Retinal pigment epithelial cell (primary cell): ENCODE data around the gene SUPT5H.

ENCODE experiments used
- DNase-seq: peaks from one replicate; pipeline ENCODE4 v3.0.0-alpha.2; 2010; ENCODE audit warnings: low read depth
- H3K4me3 ChIP-seq: 2 replicates; pipeline ENCODE4 v1.5.1; 2011; ENCODE audit warnings: mild to moderate bottlenecking, low read length, control low read depth, moderate library complexity
- TF ChIP-seq, protein P1 (sequence below): conservative IDR thresholded peaks from 2 replicates; pipeline ENCODE4 v1.5.1; 2011; ENCODE audit warnings: low read depth, low read length, control low read depth, inconsistent platforms

The SUPT5H gene

DNA sequence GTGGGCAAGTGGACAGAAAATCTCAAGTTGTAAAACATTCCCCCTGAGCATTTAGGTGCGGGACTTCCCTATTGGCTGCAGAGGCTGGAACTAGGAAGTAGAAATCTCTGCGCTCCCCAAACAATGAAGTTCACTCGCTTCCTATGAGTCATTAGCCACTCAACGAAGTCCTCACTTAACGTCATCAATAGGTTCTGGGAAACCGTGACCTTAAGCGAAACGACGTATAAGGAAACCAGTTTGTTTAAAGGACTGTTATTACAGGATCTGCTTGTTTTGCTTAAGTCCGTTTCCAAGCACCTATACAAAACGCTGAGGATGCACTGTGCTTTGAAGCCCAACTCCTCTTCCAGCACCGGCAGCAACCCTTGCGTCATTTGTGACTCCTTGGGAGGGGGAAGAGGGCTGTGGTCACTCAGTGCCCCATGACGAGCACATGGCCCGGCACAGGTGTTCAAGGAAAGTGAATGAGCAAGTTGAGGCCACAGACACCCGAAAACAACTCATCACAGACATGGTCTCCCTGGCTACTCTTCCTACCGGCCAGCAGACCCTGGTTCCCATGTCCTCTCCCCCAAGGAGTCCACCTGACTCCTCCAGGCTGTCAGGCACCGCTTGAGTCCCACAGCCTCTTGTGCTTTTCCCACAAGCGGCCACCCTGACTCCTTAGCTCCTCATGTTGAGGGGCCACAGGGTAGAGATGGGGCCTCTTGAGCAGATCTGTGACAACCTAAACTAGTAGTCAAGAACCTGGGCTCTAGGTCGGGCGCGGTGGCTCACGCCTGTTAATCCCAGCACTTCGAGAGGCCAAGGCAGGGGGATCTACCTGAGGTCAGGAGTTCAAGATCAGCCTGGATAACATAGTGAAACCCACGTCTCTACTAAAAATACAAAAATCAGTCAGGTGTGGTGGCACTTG lies 14.4 kb upstream of the SUPT5H start:
- no peak overlapping the region for H3K4me3 ChIP-seq
- TF ChIP-seq, protein P1, sequence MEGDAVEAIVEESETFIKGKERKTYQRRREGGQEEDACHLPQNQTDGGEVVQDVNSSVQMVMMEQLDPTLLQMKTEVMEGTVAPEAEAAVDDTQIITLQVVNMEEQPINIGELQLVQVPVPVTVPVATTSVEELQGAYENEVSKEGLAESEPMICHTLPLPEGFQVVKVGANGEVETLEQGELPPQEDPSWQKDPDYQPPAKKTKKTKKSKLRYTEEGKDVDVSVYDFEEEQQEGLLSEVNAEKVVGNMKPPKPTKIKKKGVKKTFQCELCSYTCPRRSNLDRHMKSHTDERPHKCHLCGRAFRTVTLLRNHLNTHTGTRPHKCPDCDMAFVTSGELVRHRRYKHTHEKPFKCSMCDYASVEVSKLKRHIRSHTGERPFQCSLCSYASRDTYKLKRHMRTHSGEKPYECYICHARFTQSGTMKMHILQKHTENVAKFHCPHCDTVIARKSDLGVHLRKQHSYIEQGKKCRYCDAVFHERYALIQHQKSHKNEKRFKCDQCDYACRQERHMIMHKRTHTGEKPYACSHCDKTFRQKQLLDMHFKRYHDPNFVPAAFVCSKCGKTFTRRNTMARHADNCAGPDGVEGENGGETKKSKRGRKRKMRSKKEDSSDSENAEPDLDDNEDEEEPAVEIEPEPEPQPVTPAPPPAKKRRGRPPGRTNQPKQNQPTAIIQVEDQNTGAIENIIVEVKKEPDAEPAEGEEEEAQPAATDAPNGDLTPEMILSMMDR, result no peak
- peak; percentile 88 for DNase-seq

DNA sequence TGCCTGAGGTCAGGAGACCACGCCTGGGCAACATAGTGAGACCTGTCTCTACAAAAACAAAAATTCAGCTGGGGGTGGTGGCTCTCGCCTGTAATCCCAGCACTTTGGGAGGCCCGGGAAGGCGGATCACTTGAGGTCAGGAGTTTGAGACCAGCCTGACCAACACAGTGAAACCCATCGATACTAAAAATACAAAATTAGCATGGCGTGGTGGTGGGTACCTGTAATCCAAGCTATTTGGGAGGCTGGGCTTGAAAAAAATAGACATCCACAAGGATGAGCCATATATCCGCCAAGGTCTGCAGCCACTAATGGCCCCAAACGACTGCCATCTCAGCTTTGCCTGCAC lies 12.7 kb upstream of the SUPT5H start:
- no peak overlapping the region for H3K4me3 ChIP-seq
- no peak for DNase-seq
- TF ChIP-seq, protein P1, result no peak

DNA sequence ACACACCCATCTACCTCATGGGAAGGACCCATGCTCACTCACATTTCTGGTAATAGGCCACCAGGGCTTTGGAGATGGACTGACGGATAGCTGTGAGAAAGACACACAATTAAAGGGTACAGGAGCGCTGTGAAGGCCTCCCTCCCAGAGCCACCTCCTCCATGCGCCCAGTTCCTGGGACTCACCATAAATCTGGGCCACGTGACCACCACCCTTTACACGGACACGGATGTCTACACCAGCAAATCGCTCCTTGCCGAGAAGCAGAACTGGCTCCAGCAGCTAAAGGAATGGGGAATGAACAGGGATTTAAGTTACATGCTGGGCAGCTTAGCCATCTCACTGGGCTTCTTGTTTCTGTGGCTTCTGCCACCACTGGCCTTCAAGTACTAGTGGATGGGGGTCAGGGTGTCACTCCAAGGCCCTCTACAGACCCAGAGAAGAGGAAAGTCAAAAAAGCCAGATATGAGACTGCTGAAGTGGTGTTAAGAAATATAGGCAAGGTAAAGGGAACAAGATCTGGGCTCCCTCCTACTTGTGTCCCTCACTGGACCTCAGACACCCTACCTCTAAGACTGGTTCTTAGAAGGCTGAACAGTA lies 11.8 kb upstream of the SUPT5H start:
- TF ChIP-seq, protein P1, result no peak
- H3K4me3 ChIP-seq, result no peak overlapping the region
- DNase-seq, result no peak

DNA sequence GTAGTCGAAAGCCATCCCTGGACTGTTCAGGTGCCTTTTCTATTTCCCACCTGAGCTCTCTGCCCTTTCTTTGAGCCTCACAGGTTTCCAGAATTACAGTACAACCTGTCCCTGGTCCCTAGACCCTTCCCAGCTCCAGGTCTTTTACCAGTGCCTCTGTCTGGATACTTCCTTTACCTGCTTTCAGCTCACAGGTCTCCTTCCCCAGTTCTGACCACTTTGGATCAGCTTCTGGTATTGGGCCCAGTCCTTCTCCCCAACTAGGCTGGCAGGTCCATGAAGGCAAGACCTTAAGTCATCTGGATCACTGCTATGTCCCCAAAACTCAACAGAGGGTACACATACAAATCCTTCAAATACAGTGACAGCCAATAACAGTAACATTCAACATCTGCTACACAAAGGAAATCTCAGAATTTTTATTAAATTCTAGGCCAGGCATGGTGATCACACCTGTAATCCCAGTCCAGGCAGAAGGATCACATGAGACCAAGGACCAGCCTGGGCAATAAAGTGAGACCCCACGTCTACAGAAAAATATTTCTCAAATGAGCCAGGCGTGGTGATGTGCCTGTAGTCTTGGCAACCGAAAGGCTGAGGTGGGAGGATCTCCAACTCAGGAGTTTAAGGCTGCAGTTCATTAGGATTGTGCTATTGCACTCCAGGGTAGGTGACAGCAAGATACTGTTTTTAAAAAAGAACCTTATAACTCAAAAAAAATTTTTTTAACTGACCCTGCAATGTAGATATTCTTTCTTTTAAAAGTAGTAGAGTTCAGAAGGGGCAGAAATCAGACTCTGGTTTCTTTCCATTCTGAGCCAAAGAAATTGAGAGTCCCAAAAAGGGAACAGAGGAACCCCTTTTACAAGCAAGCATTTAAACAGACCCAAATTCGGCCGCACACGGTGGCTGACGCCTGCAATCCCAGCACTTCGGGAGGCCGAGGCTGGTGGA lies 11.0 kb upstream of the SUPT5H start:
- H3K4me3 ChIP-seq, result peak overlapping the region; percentile 99
- DNase-seq, result no peak
- TF ChIP-seq, protein P1, result no peak

DNA sequence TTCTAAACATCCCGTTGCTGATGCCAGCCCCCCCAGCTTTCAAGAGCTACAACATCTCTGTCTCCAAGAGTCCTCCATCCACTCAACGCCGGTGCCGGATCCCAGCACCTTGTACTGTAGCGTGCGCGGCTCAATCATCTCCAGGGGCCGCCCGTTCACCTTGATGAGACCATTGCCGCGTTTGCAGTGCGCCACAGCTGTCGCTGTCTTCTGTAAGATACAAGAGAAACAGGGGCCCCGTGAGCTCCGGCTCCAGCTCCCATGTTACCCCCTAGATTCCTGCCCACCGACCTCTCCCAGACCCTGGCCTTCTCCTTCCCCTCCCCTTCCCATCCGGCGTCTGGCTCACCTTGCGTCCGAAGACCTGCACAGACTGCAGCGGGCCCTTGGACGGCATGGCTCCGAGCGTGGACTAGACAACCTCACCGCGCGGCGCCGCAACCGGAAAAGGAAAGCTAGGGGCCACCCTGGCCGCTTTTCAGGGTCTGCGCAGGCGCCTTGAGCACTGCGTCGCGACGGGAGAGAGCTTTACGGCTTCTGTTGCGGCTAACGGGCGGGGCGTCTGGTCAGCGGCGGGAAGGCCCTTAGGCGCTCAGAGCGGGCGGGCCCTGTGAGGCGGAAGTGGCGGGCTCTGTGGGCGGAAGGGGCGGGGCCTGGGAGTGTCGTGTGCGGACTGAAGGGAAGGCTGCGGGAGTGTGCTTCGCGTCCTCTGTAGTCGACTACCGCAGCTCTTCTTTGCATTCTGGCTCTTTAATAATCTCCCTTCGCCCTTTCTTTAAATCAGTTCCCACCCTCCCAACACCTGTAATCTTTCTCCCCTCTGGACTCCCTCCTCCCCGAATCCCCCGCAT lies 9.7 kb upstream of the SUPT5H start, which contains the start of gene RPS16:
TSS of gene RPS16 (minus strand) at position 451 of the 851 bp plus-strand sequence. CDS start at position 397, 54 bp downstream.
- TF ChIP-seq, protein P1, result no peak
- peak; percentile 86 for DNase-seq
- H3K4me3 ChIP-seq, result peak within 1 kb of the TSS; percentile 99

DNA sequence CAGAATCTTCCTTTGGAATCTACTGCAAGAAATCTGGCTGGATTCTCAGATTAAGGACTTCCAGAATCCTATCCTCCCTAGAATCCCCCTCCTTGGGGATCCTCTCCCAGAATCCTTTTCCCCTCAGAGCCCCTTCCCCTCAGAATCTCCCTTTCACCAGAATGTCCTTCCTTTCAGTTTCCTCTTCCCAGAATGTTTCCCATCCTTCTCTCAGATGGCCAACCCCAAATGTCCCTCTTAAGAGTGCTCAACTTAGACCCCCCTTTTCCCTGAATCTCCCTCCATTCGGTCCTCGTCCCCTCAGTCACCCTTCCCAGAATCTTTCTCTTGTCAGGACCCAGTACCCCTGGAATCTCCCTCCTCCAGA lies 9.0 kb upstream of the SUPT5H start:
- peak overlapping the region; percentile 99 for H3K4me3 ChIP-seq
- TF ChIP-seq, protein P1, result no peak
- DNase-seq, result no peak
